ENCODE results near the gene CERT1.
"Not testable (repeated sequence)": the region's sequence is repeated elsewhere in the genome, so short reads cannot be mapped to it uniquely, and the experiment has no call there.

CERT1 gene

GRCh38 chr5:75510417-75510835, 1.0 kb downstream of the CERT1 start:
- H3K27ac Mint-ChIP-seq = peak overlapping the region; percentile 93
- peak overlapping the region; percentile 94 for H3K4me3 Mint-ChIP-seq
- no peaks in the 10 kb centered on the region for H3K27me3 Mint-ChIP-seq
- peaks cover 6% of the 10 kb centered on the region for H3K36me3 Mint-ChIP-seq
- peaks cover 4% of the 10 kb centered on the region for H3K9me3 Mint-ChIP-seq (ENCODE audit: low read depth)
- H3K4me1 Mint-ChIP-seq (ENCODE audit: low read depth) = peaks cover 60% of the 10 kb centered on the region

GRCh38 chr5:75509956-75510355, 1.5 kb downstream of the CERT1 start:
- Mint-ChIP-seq H3K27ac (peak overlapping the region; percentile 42), H3K27me3 (no peaks in the 10 kb centered on the region), H3K4me1 (ENCODE audit: low read depth) (peaks cover 62% of the 10 kb centered on the region), H3K36me3 (peaks cover 6% of the 10 kb centered on the region), H3K4me3 (peak overlapping the region; percentile 94), H3K9me3 (ENCODE audit: low read depth) (peaks cover 4% of the 10 kb centered on the region)

- Mint-ChIP-seq H3K4me3 (peak overlapping the region; percentile 94), H3K4me1 (ENCODE audit: low read depth) (peaks cover 62% of the 10 kb centered on the region), H3K27me3 (no peaks in the 10 kb centered on the region), H3K9me3 (ENCODE audit: low read depth) (peaks cover 4% of the 10 kb centered on the region), H3K27ac (no peak overlapping the region), H3K36me3 (peaks cover 8% of the 10 kb centered on the region)
Measured at GRCh38 chr5:75509546-75509945, 1.9 kb downstream of the CERT1 start.

GRCh38 chr5:75507841-75508240, 3.6 kb downstream of the CERT1 start:
- H3K9me3 Mint-ChIP-seq (ENCODE audit: low read depth) = peaks cover 4% of the 10 kb centered on the region
- H3K4me1 Mint-ChIP-seq (ENCODE audit: low read depth) = peaks cover 53% of the 10 kb centered on the region
- H3K27me3 Mint-ChIP-seq = no peaks in the 10 kb centered on the region
- no peak overlapping the region for H3K4me3 Mint-ChIP-seq
- peaks cover 10% of the 10 kb centered on the region for H3K36me3 Mint-ChIP-seq
- H3K27ac Mint-ChIP-seq = no peak overlapping the region

- H3K4me3 Mint-ChIP-seq; H3K9me3 Mint-ChIP-seq (ENCODE audit: low read depth): not testable (repeated sequence)
Measured at GRCh38 chr5:75505112-75505511, 6.3 kb downstream of the CERT1 start.

GRCh38 chr5:75498875-75499274, 12.6 kb downstream of the CERT1 start:
- H3K4me3 Mint-ChIP-seq; H3K9me3 Mint-ChIP-seq (ENCODE audit: low read depth); H3K27ac Mint-ChIP-seq; H3K27me3 Mint-ChIP-seq: not testable (repeated sequence)
- H3K36me3 Mint-ChIP-seq = peaks cover 37% of the 10 kb centered on the region
- H3K4me1 Mint-ChIP-seq (ENCODE audit: low read depth) = peaks cover 23% of the 10 kb centered on the region

More at GRCh38 chr5:75505112-75505511, 6.3 kb downstream of the CERT1 start:
- not testable (repeated sequence) for H3K27ac Mint-ChIP-seq, H3K27me3 Mint-ChIP-seq
- peaks cover 45% of the 10 kb centered on the region for H3K4me1 Mint-ChIP-seq (ENCODE audit: low read depth)
- peaks cover 14% of the 10 kb centered on the region for H3K36me3 Mint-ChIP-seq

- Mint-ChIP-seq H3K4me3 (no peak overlapping the region), H3K36me3 (peaks cover 41% of the 10 kb centered on the region), H3K4me1 (ENCODE audit: low read depth) (peaks cover 20% of the 10 kb centered on the region), H3K27ac (no peak overlapping the region), H3K27me3 (no peaks in the 10 kb centered on the region), H3K9me3 (ENCODE audit: low read depth) (no peaks in the 10 kb centered on the region)
Measured at GRCh38 chr5:75498208-75498777, 13.1 kb downstream of the CERT1 start.

- Mint-ChIP-seq H3K9me3 (ENCODE audit: low read depth) (no peaks in the 10 kb centered on the region), H3K27me3 (no peaks in the 10 kb centered on the region), H3K4me3 (no peak overlapping the region), H3K4me1 (ENCODE audit: low read depth) (peaks cover 19% of the 10 kb centered on the region), H3K36me3 (peaks cover 60% of the 10 kb centered on the region), H3K27ac (no peak overlapping the region)
Measured at GRCh38 chr5:75496026-75496425, 15.4 kb downstream of the CERT1 start.

GRCh38 chr5:75491621-75492020, 19.8 kb downstream of the CERT1 start:
- Mint-ChIP-seq H3K27me3 (no peaks in the 10 kb centered on the region), H3K27ac (no peak overlapping the region), H3K36me3 (peaks cover 59% of the 10 kb centered on the region), H3K4me1 (ENCODE audit: low read depth) (peaks cover 17% of the 10 kb centered on the region), H3K4me3 (no peak overlapping the region), H3K9me3 (ENCODE audit: low read depth) (peaks cover 13% of the 10 kb centered on the region)

GRCh38 chr5:75489847-75490246, 21.6 kb downstream of the CERT1 start:
- not testable (repeated sequence) for H3K27me3 Mint-ChIP-seq, H3K4me3 Mint-ChIP-seq, H3K27ac Mint-ChIP-seq
- peaks cover 28% of the 10 kb centered on the region for H3K9me3 Mint-ChIP-seq (ENCODE audit: low read depth)
- peaks cover 23% of the 10 kb centered on the region for H3K4me1 Mint-ChIP-seq (ENCODE audit: low read depth)
- peaks cover 68% of the 10 kb centered on the region for H3K36me3 Mint-ChIP-seq

GRCh38 chr5:75484605-75485004, 26.8 kb downstream of the CERT1 start:
- Mint-ChIP-seq H3K36me3 (peaks cover 52% of the 10 kb centered on the region), H3K27me3 (no peaks in the 10 kb centered on the region), H3K27ac (no peak overlapping the region), H3K4me3 (no peak overlapping the region), H3K4me1 (ENCODE audit: low read depth) (peaks cover 44% of the 10 kb centered on the region), H3K9me3 (ENCODE audit: low read depth) (peaks cover 40% of the 10 kb centered on the region)

- peaks cover 36% of the 10 kb centered on the region for H3K9me3 Mint-ChIP-seq (ENCODE audit: low read depth)
- peaks cover 55% of the 10 kb centered on the region for H3K4me1 Mint-ChIP-seq (ENCODE audit: low read depth)
- H3K4me3 Mint-ChIP-seq = no peak overlapping the region
- H3K36me3 Mint-ChIP-seq = peaks cover 48% of the 10 kb centered on the region
- no peak overlapping the region for H3K27ac Mint-ChIP-seq
- no peaks in the 10 kb centered on the region for H3K27me3 Mint-ChIP-seq
Measured at GRCh38 chr5:75482482-75482881, 28.9 kb downstream of the CERT1 start.

GRCh38 chr5:75481024-75481423, 30.4 kb downstream of the CERT1 start:
- no peak overlapping the region for H3K27ac Mint-ChIP-seq
- H3K4me3 Mint-ChIP-seq = no peak overlapping the region
- peaks cover 51% of the 10 kb centered on the region for H3K4me1 Mint-ChIP-seq (ENCODE audit: low read depth)
- peaks cover 38% of the 10 kb centered on the region for H3K36me3 Mint-ChIP-seq
- peaks cover 21% of the 10 kb centered on the region for H3K9me3 Mint-ChIP-seq (ENCODE audit: low read depth)
- no peaks in the 10 kb centered on the region for H3K27me3 Mint-ChIP-seq

- Mint-ChIP-seq H3K4me3 (no peak overlapping the region), H3K27me3 (no peaks in the 10 kb centered on the region), H3K4me1 (ENCODE audit: low read depth) (peaks cover 22% of the 10 kb centered on the region), H3K9me3 (ENCODE audit: low read depth) (peaks cover 8% of the 10 kb centered on the region), H3K36me3 (peaks cover 37% of the 10 kb centered on the region), H3K27ac (no peak overlapping the region)
Measured at GRCh38 chr5:75475364-75475763, 36.1 kb downstream of the CERT1 start.

- Mint-ChIP-seq H3K36me3 (peaks cover 44% of the 10 kb centered on the region), H3K4me1 (ENCODE audit: low read depth) (peaks cover 14% of the 10 kb centered on the region), H3K27me3 (no peaks in the 10 kb centered on the region), H3K27ac (no peak overlapping the region), H3K9me3 (ENCODE audit: low read depth) (peaks cover 24% of the 10 kb centered on the region), H3K4me3 (no peak overlapping the region)
Measured at GRCh38 chr5:75473463-75473862, 38.0 kb downstream of the CERT1 start.

- Mint-ChIP-seq H3K4me3 (no peak overlapping the region), H3K27me3 (no peaks in the 10 kb centered on the region), H3K9me3 (ENCODE audit: low read depth) (peaks cover 28% of the 10 kb centered on the region), H3K36me3 (peaks cover 47% of the 10 kb centered on the region), H3K27ac (no peak overlapping the region), H3K4me1 (ENCODE audit: low read depth) (peaks cover 12% of the 10 kb centered on the region)
Measured at GRCh38 chr5:75472973-75473372, 38.5 kb downstream of the CERT1 start.
